ENCODE data around the gene ZCCHC12. TPM values are rescaled to one million over a fixed set of nuclear protein-coding genes. Genes with fewer than 3 reads are reported as not detected.
"Not testable (repeated sequence)": the region's sequence is repeated elsewhere in the genome, so short reads cannot be mapped to it uniquely, and the experiment has no call there.

Gene ZCCHC12
- total RNA-seq (2014; rRNA removed; shearing (Covaris generic)) = 0.07 and 0.45 TPM in 2 replicates

DNA sequence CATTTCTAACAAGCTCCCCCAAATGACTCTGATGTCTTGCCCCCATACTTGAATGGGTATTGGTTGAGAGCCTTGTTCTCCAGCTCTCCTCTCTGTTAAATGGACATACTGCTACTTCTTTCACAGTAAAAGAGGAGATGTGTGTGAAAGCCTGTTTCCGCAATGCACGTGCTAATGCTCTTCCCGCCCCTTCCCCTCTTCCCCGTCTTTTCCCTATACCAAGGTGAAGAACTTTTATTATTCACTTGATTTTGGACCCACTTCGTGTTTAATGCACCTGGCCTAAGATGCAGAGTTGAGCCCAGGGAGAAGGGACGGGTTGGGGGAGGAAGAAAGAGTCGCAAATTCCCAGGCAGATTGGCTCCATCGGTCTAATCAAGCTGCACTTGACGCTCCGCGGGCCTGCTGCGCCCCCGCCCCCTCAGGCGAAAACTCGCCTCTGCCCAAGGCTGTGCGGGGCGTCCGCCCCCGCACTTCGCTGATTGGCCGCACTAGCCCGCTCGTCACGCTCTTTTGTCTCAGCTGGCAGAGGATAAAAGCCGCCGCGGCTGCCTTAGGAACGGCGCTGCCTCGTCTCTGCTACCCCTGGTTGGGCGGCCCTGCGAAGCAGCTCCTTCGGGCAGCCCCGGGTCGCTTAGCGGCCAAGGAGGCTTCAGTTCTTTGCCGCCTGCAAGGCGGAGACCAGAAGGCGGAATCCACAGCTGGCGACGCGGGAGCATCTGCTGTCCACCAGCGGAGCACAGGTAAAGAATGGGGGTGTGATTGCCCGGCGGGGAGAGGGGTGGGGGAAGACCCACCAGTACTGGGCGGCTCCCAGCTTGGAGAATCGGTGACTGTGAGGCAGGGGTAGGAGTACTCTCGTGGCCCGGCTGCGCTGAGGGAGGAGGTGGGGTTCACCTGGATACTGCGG, at the start of gene ZCCHC12:
Gene ZCCHC12 (plus strand): TSS at position 562 of the 910 bp plus-strand sequence. CDS start 1,421 bp downstream, outside the sequence.
- peaks cover 75% of the 10 kb centered on the region for H3K27me3 ChIP-seq (ENCODE audit: control insufficient read depth, insufficient read depth, low read length)
- no peaks in the 10 kb centered on the region for H3K36me3 ChIP-seq (replicated peaks; ENCODE audit: control insufficient read depth, insufficient read depth, low read length)
- peak; percentile 95 for DNase-seq
- H3K4me3 ChIP-seq (ENCODE audit: insufficient read depth, low read depth, low read length) = peak within 1 kb of the TSS; percentile 19; the same call in 1 of the 2 replicates

DNA sequence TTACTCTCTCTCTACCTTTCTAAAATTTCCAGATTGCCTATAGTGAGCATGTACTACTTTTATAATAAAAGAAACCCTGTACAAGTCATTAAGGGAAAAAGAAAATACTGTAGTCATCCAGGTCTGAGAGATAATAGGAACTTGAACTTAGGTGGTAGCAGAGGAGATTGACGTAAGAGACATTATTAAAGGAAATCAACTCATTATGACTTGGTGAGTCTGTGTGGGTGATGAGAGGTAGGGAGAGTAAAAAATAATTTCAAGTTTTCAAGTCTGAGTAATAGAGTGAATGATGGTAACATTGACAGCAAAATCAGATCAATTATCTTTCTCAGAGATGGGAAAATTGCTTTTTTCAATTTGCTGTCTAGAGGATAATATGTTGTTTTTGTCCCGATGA, 44.0 kb upstream of the ZCCHC12 start:
- Histone ChIP-seq H3K27me3 (ENCODE audit: control insufficient read depth, insufficient read depth, low read length) (no peaks in the 10 kb centered on the region), H3K4me3 (ENCODE audit: insufficient read depth, low read depth, low read length) (no peak overlapping the region), H3K36me3 (replicated peaks; ENCODE audit: control insufficient read depth, insufficient read depth, low read length) (no peaks in the 10 kb centered on the region)
- no peak for DNase-seq

DNA sequence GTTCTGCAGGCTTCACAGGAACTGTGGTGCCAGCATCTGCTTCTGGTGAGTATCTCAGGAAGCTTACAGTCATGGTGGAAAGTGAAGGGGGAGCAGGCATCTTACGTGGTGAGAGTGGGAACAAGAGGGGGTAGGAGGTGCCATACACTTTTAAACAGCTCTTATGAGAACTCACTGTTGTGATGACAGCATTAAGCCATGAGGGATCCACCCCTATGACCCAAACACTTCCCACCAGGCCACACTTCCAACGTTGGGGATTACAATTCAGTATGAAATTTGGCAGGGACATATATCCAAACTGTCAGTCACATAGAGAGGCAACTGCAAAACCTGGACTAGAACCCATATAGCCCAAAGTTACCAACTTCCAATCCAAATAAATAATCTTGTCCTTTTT, 43.1 kb upstream of the ZCCHC12 start:
- DNase-seq = no peak

DNA sequence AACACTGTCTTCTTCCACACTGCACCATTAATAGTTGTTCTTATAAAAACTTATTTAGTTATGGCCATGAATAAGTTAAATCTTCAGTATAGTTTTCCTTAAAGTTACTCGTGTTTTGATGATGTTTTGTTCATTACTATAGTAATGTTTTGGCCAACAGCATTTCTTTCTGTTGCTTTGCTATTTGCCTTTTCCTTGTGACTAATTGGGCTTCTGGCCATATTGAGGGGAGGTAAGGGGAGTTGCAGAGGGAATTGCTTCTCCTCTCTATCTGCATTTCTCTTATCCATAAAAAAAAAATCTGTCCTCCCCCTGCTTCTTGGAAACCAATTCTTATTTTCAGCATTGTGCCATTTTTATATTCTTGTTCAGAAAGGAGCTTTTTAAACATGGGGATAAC, 42.7 kb upstream of the ZCCHC12 start:
- no peaks in the 10 kb centered on the region for H3K36me3 ChIP-seq (replicated peaks; ENCODE audit: control insufficient read depth, insufficient read depth, low read length)
- no peak overlapping the region for H3K4me3 ChIP-seq (ENCODE audit: insufficient read depth, low read depth, low read length)
- no peak for DNase-seq
- no peaks in the 10 kb centered on the region for H3K27me3 ChIP-seq (ENCODE audit: control insufficient read depth, insufficient read depth, low read length)

More for the DNA sequence above, 43.1 kb upstream of the ZCCHC12 start:
- Histone ChIP-seq H3K4me3 (ENCODE audit: insufficient read depth, low read depth, low read length) (no peak overlapping the region), H3K36me3 (replicated peaks; ENCODE audit: control insufficient read depth, insufficient read depth, low read length) (no peaks in the 10 kb centered on the region), H3K27me3 (ENCODE audit: control insufficient read depth, insufficient read depth, low read length) (no peaks in the 10 kb centered on the region)

DNA sequence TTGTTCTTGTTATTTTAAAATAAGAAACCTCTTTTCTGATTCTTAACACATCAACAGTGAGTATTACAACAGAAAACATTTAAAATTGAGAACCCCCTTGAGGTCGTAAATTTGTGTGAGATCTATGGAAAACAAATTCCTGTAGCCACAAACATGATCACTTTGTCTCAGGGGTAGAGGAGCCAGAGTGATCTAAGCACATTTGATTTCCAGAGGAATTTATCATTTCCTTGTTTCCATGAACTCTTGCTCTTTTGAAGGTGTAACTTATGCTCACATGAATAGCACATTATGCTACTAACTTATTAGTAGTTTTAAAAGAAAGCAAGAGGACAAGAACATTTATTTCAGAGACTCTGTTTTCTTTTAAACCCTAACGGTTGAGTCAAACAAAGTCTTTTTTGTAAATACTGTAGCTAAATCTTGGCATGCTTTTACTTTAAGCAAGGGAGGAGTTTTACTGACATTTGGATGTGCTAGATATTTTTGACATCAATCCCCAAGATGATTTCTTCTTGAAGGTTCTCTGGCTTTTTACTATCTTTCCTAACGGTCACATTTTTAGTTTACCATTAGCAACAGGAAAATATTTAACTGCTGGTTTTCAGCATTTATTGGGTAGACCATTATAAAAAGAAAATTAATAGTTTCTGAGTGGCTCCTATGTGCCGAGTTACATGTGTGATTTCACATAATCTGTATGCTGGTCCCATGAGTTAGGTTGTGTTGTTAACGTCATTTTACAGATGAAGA, 27.9 kb upstream of the ZCCHC12 start:
- DNase-seq = no peak
- no peaks in the 10 kb centered on the region for H3K36me3 ChIP-seq (replicated peaks; ENCODE audit: control insufficient read depth, insufficient read depth, low read length)
- no peak overlapping the region for H3K4me3 ChIP-seq (ENCODE audit: insufficient read depth, low read depth, low read length)
- no peaks in the 10 kb centered on the region for H3K27me3 ChIP-seq (ENCODE audit: control insufficient read depth, insufficient read depth, low read length)

DNA sequence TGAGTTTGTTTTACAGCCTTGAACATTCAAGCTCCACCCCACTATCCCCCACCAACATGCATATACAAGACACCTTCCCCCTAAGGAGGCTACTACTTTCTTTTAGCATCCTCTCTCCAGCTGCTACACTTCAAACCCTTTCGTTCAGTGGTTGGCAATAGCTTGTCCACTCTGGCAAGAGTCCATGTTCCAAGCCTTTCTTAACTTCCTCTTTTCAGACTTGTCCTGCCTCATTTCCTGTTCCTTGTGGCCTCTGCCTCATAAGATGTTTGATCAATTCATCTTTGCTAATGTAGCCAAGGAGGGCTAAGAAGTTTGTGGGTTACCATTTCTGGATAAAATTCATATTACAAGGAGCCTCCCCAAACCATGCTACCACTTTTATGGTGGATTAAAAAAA, 20.8 kb upstream of the ZCCHC12 start:
- no peak overlapping the region for H3K4me3 ChIP-seq (ENCODE audit: insufficient read depth, low read depth, low read length)
- DNase-seq = no peak
- no peaks in the 10 kb centered on the region for H3K36me3 ChIP-seq (replicated peaks; ENCODE audit: control insufficient read depth, insufficient read depth, low read length)
- no peaks in the 10 kb centered on the region for H3K27me3 ChIP-seq (ENCODE audit: control insufficient read depth, insufficient read depth, low read length)

DNA sequence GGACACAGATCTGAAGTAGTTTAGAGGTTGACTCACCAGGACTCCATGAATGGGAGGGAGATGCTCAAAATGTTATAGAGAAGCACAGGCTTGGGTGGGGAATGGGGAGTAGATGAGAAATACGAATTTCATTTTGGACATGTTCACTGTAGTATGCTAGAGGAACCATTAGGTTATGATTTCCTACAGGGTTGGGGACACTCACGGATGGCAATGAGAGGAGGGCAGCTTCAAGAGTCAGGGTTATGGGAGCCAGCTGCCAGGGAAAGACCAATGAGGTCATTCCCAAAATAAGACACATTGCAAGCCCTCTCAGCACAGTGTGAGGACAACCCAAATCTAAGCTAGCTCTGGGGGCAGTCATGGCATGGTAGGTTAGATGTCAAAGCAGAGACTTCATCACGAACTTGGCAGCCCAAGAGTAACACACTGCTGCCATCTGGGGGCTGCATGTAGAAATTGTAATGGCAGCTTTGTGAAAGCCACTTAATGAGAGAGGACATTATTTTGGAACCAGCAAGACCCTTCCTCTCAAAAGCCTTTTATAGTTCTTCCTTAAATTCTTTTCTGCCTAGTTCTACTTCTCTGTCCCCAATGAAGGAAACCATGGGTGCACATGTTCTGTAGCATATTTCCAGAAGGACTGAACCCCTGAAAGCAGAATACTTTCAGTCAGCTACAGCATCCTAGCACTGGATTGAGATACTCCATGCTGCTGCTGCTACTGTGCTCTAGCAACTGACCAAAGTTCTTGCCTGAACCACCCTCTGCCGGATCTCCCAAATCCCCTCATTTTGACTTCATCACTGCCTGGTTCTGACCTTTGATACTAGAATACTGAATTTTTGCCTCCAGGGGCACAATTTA, 16.2 kb upstream of the ZCCHC12 start:
- no peak overlapping the region for H3K4me3 ChIP-seq (ENCODE audit: insufficient read depth, low read depth, low read length)
- peak; percentile 65 for DNase-seq
- no peaks in the 10 kb centered on the region for H3K36me3 ChIP-seq (replicated peaks; ENCODE audit: control insufficient read depth, insufficient read depth, low read length)
- no peaks in the 10 kb centered on the region; the same call in 1 of the 2 replicates for H3K27me3 ChIP-seq (ENCODE audit: control insufficient read depth, insufficient read depth, low read length)

DNA sequence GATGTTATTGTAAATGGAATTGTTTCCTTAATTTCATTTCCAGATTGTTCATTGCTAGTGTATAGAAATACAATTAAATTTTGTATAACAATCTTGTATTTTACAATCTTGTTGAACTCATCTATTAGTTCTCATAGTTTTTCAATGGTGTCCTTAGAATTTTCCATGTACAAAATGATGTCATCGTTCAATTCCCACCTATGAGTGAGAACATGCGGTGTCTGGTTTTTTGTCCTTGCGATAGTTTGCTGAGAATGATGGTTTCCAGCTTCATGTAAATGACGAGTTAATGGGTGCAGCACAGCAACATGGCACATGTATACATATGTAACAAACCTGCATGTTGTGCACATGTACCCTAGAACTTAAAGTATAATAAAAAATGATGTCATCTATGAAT, 6.4 kb upstream of the ZCCHC12 start:
- DNase-seq; H3K4me3 ChIP-seq (ENCODE audit: insufficient read depth, low read depth, low read length); H3K36me3 ChIP-seq (replicated peaks; ENCODE audit: control insufficient read depth, insufficient read depth, low read length): not testable (repeated sequence)
- H3K27me3 ChIP-seq (ENCODE audit: control insufficient read depth, insufficient read depth, low read length) = peaks cover 14% of the 10 kb centered on the region

DNA sequence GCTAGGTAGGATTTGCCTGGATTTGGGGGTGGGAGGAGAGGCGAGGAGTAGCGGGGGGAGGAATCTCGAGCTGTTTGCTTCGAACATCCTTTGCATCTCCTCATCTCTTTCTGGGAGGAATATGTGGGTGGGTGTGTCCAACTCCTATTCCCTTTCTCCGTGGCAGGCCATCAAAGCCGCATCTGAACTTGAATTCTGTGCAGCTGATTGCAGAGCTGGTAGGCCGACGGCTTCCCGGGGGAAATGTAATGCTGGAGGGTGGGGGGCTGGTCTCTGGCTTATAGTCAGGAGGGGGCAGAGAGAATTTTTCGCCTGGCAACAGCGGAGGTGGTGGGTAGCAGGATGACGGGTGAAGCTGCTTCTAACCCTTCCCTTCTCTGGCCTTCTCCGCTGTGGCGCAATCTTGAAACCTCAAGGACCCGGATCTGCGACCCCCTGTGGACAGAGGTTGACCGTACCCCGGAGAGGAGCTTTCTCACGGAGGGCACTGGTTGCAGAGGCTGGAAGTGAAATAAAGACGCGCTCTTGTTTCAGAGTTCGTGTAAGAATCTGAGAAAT, 628 bp downstream of the ZCCHC12 start:
- Histone ChIP-seq H3K36me3 (replicated peaks; ENCODE audit: control insufficient read depth, insufficient read depth, low read length) (no peaks in the 10 kb centered on the region), H3K4me3 (ENCODE audit: insufficient read depth, low read depth, low read length) (peak overlapping the region; percentile 19; the same call in 1 of the 2 replicates), H3K27me3 (ENCODE audit: control insufficient read depth, insufficient read depth, low read length) (peaks cover 80% of the 10 kb centered on the region)
- peak; percentile 53 for DNase-seq

DNA sequence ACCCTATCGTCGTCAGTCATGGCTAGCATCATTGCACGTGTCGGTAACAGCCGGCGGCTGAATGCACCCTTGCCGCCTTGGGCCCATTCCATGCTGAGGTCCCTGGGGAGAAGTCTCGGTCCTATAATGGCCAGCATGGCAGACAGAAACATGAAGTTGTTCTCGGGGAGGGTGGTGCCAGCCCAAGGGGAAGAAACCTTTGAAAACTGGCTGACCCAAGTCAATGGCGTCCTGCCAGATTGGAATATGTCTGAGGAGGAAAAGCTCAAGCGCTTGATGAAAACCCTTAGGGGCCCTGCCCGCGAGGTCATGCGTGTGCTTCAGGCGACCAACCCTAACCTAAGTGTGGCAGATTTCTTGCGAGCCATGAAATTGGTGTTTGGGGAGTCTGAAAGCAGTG, 1.6 kb downstream of the ZCCHC12 start:
- Histone ChIP-seq H3K36me3 (replicated peaks; ENCODE audit: control insufficient read depth, insufficient read depth, low read length) (no peaks in the 10 kb centered on the region), H3K27me3 (ENCODE audit: control insufficient read depth, insufficient read depth, low read length) (peaks cover 84% of the 10 kb centered on the region)

DNA sequence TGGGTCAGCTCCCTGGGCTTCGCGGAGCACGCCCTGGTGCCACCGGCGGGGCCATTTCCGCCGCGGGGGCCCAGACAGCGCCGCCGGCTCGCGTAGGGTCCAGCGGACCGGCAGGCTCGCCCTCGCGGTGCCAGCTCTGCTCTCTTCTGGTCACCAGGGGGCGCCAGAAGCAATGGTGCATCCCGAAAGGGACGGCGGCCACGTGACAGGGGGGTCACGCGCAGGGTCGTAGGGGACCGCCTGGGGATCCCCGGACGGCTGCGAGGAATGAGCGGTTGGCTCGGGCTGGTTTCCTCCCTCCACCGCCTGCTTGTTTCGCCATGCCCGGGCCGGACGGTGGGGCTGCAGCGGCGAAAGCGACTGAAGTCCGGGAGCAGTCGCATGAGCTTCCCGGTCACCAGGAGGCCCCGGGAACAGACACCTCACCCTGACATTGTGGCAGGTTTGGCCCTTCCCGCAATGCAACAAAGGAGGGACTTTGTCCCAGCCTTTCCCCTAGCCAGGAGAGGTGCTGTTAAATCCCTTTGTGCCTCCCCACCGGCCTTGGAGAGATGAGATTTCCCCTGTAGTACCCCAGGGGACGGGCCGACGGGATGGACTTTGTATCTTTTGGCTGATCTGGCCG, 15.8 kb downstream of the ZCCHC12 start:
- H3K36me3 ChIP-seq (replicated peaks; ENCODE audit: control insufficient read depth, insufficient read depth, low read length) = no peaks in the 10 kb centered on the region
- peak overlapping the region; percentile 47 for H3K4me3 ChIP-seq (ENCODE audit: insufficient read depth, low read depth, low read length)
- DNase-seq = peak; percentile 96
- peaks cover 16% of the 10 kb centered on the region for H3K27me3 ChIP-seq (ENCODE audit: control insufficient read depth, insufficient read depth, low read length)

More for the DNA sequence above, 1.6 kb downstream of the ZCCHC12 start:
- no peak for DNase-seq
- H3K4me3 ChIP-seq (ENCODE audit: insufficient read depth, low read depth, low read length) = no peak overlapping the region

DNA sequence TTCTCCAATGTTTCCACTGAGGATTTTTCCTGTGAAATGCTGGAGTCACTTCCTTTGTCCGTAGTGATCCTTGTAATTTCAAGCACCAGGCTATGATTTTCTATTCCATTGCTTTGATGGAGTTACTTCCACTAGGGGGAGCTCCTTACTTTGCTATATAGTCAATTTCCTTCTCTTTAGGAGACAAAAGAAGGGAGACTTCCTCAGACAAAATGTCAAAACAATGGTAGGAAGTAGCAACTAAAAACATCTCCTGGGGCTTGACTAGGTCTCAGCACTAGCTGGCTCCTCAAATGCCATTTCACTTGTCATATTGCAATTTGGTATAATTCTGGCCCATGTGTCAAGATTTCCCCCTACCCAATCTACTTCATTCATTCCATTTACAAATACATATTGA, 24.1 kb downstream of the ZCCHC12 start:
- H3K36me3 ChIP-seq (replicated peaks; ENCODE audit: control insufficient read depth, insufficient read depth, low read length) = no peaks in the 10 kb centered on the region
- H3K4me3 ChIP-seq (ENCODE audit: insufficient read depth, low read depth, low read length) = no peak overlapping the region
- DNase-seq = peak; percentile 72
- H3K27me3 ChIP-seq (ENCODE audit: control insufficient read depth, insufficient read depth, low read length) = no peaks in the 10 kb centered on the region

DNA sequence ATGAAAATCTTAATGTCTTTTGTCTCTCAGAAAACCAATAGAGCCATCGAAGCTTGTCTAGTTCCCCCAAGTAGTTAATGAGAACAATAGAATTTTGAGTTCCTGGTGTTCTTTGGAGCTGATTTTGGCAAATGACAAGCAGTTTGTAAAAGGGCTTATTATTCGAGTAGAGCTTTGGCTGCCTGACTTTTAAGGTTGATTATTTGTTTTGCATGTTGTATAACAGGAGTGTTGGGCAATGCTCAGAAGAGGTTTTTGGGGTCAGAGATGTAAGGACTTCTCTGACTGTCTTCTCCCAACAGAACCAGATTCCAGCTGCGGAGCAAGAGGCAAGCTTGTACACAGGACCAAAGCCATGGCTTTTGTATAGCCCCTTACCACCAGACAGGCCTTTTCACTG, 30.0 kb downstream of the ZCCHC12 start:
- H3K36me3 ChIP-seq (replicated peaks; ENCODE audit: control insufficient read depth, insufficient read depth, low read length) = no peaks in the 10 kb centered on the region
- no peaks in the 10 kb centered on the region for H3K27me3 ChIP-seq (ENCODE audit: control insufficient read depth, insufficient read depth, low read length)
- DNase-seq = no peak
- no peak overlapping the region for H3K4me3 ChIP-seq (ENCODE audit: insufficient read depth, low read depth, low read length)
